Muscle layer of duodenum (tissue), 2 donors: ENCODE measurements around the gene SGK2.
"Not testable (repeated sequence)": the region's sequence is repeated elsewhere in the genome, so short reads cannot be mapped to it uniquely, and the experiment has no call there.

Experiments
- H3K27ac ChIP-seq: one replicate; pipeline ENCODE4 v1.7.0; 2013; ENCODE audit warnings: mild to moderate bottlenecking, low read length
- H3K27me3 ChIP-seq: one replicate; pipeline ENCODE4 v1.7.0; 2013; ENCODE audit warnings: low read depth, mild to moderate bottlenecking, control low read depth, low read length
- H3K36me3 ChIP-seq, 2 donors: one replicate each; pipeline ENCODE4 v1.7.0; 2013; ENCODE audit warnings: low read length in 2 of 2, control low read depth in 1 of 2, mild to moderate bottlenecking in 1 of 2; ENCODE audit not compliant: insufficient read depth in 2 of 2, control insufficient read depth in 1 of 2
- H3K4me1 ChIP-seq, 2 donors: one replicate each; pipeline ENCODE4 v1.7.0; 2013; ENCODE audit warnings: low read length in 2 of 2, mild to moderate bottlenecking in 2 of 2, control low read depth in 1 of 2, moderate library complexity in 1 of 2; ENCODE audit not compliant: insufficient read depth in 2 of 2, control insufficient read depth in 1 of 2
- H3K4me3 ChIP-seq, 2 donors: one replicate each; pipeline ENCODE4 v1.7.0; 2013; ENCODE audit warnings: low read length in 2 of 2, low read depth in 1 of 2, mild to moderate bottlenecking in 1 of 2
- H3K9me3 ChIP-seq, 2 donors: one replicate each; pipeline ENCODE4 v1.7.0; 2013; ENCODE audit warnings: low read length in 2 of 2, control low read depth in 1 of 2, mild to moderate bottlenecking in 1 of 2; ENCODE audit not compliant: control insufficient read depth in 1 of 2
- donor health status: healthy.

The SGK2 gene

GRCh38 chr20:43583133-43583864 is 24.5 kb downstream of the SGK2 start:
- H3K27ac ChIP-seq: no peak overlapping the region

GRCh38 chr20:43583982-43584432 is 25.2 kb downstream of the SGK2 start:
- H3K27ac ChIP-seq: no peak overlapping the region

More at GRCh38 chr20:43583133-43583864, 24.5 kb downstream of the SGK2 start:
- Histone ChIP-seq H3K36me3 (no peaks in the 10 kb centered on the region), H3K27me3 (no peaks in the 10 kb centered on the region), H3K4me3 (no peak overlapping the region), H3K9me3 (no peaks in the 10 kb centered on the region), H3K4me1 (no peaks in the 10 kb centered on the region)

GRCh38 chr20:43584448-43585136 is 25.8 kb downstream of the SGK2 start:
- no peak overlapping the region for H3K4me3 ChIP-seq
- H3K4me1 ChIP-seq: peaks cover 0 to 2% of the 10 kb centered on the region in 2 donors
- H3K9me3 ChIP-seq: no peaks in the 10 kb centered on the region
- no peaks in the 10 kb centered on the region for H3K27me3 ChIP-seq
- H3K36me3 ChIP-seq: no peaks in the 10 kb centered on the region
- H3K27ac ChIP-seq: no peak overlapping the region

More at GRCh38 chr20:43583982-43584432, 25.2 kb downstream of the SGK2 start:
- H3K36me3 ChIP-seq: no peaks in the 10 kb centered on the region
- H3K27me3 ChIP-seq: no peaks in the 10 kb centered on the region
- H3K9me3 ChIP-seq: no peaks in the 10 kb centered on the region
- no peak overlapping the region for H3K4me3 ChIP-seq
- H3K4me1 ChIP-seq: no peaks in the 10 kb centered on the region

- H3K9me3 ChIP-seq: no peaks in the 10 kb centered on the region
- peaks cover 6 to 14% of the 10 kb centered on the region in 2 donors for H3K4me1 ChIP-seq
- no peak overlapping the region for H3K4me3 ChIP-seq
- no peak overlapping the region for H3K27ac ChIP-seq
- no peaks in the 10 kb centered on the region for H3K27me3 ChIP-seq
- no peaks in the 10 kb centered on the region for H3K36me3 ChIP-seq
Observed at GRCh38 chr20:43586641-43587040, 27.8 kb downstream of the SGK2 start.

- H3K4me3 ChIP-seq, H3K36me3 ChIP-seq, H3K9me3 ChIP-seq, H3K27me3 ChIP-seq, H3K27ac ChIP-seq: not testable (repeated sequence)
- peaks cover 8 to 16% of the 10 kb centered on the region in 2 donors for H3K4me1 ChIP-seq
Observed at GRCh38 chr20:43588526-43588925, 29.7 kb downstream of the SGK2 start.

GRCh38 chr20:43590036-43590391 is 31.2 kb downstream of the SGK2 start:
- peaks cover 8 to 16% of the 10 kb centered on the region in 2 donors for H3K4me1 ChIP-seq
- H3K27ac ChIP-seq: peak overlapping the region; percentile 93
- H3K9me3 ChIP-seq: no peaks in the 10 kb centered on the region
- peaks cover 0 to 6% of the 10 kb centered on the region in 2 donors for H3K36me3 ChIP-seq
- peak overlapping the region; percentile 83 to 96 for H3K4me3 ChIP-seq
- H3K27me3 ChIP-seq: no peaks in the 10 kb centered on the region

GRCh38 chr20:43590392-43591303 is 31.8 kb downstream of the SGK2 start, which contains the start of gene IFT52:
Gene IFT52 (plus strand): TSS chr20:43590937. CDS start chr20:43594699, 3,762 bp downstream.
- Histone ChIP-seq H3K36me3 (peaks cover 0 to 12% of the 10 kb centered on the region in 2 donors), H3K4me1 (peaks cover 8 to 16% of the 10 kb centered on the region in 2 donors), H3K27ac (peak within 1 kb of the TSS; percentile 93), H3K4me3 (peak within 1 kb of the TSS; percentile 83 to 96), H3K27me3 (no peaks in the 10 kb centered on the region), H3K9me3 (no peaks in the 10 kb centered on the region)

- not testable (repeated sequence) for H3K27ac ChIP-seq, H3K9me3 ChIP-seq
- H3K36me3 ChIP-seq: peaks cover 20 to 47% of the 10 kb centered on the region in 2 donors
Observed at GRCh38 chr20:43601960-43602359, 43.1 kb downstream of the SGK2 start.

GRCh38 chr20:43603124-43603523 is 44.3 kb downstream of the SGK2 start:
- Histone ChIP-seq H3K27ac (no peak overlapping the region), H3K36me3 (peaks cover 20 to 44% of the 10 kb centered on the region in 2 donors)

More at GRCh38 chr20:43601960-43602359, 43.1 kb downstream of the SGK2 start:
- not testable (repeated sequence) for H3K27me3 ChIP-seq, H3K4me3 ChIP-seq, H3K4me1 ChIP-seq

GRCh38 chr20:43605715-43606114 is 46.9 kb downstream of the SGK2 start:
- Histone ChIP-seq H3K36me3 (peaks cover 11 to 27% of the 10 kb centered on the region in 2 donors), H3K4me3 (no peak overlapping the region), H3K4me1 (no peaks in the 10 kb centered on the region), H3K9me3 (no peaks in the 10 kb centered on the region), H3K27ac (no peak overlapping the region), H3K27me3 (no peaks in the 10 kb centered on the region)

More at GRCh38 chr20:43603124-43603523, 44.3 kb downstream of the SGK2 start:
- no peak overlapping the region for H3K4me3 ChIP-seq
- H3K4me1 ChIP-seq: no peaks in the 10 kb centered on the region
- no peaks in the 10 kb centered on the region for H3K27me3 ChIP-seq
- no peaks in the 10 kb centered on the region for H3K9me3 ChIP-seq

GRCh38 chr20:43607278-43607677 is 48.5 kb downstream of the SGK2 start:
- H3K9me3 ChIP-seq, H3K27me3 ChIP-seq, H3K4me1 ChIP-seq, H3K4me3 ChIP-seq, H3K27ac ChIP-seq: not testable (repeated sequence)
- H3K36me3 ChIP-seq: peaks cover 11 to 27% of the 10 kb centered on the region in 2 donors
